PC-3 (cell line): ENCODE results near the gene KCNQ2.

Experiments used
- CTCF ChIP-seq: fragments of 300-600 bp; sonication (generic); conservative IDR thresholded peaks from 2 replicates; pipeline ENCODE4 v1.5.1; 2017; ENCODE audit warnings: antibody characterized with exemption, low read depth, mild to moderate bottlenecking, low read length
- EZH2 ChIP-seq: fragments of 300-600 bp; sonication (generic); IDR thresholded peaks from one replicate; pipeline ENCODE4 v1.6.1; 2017; ENCODE audit warnings: antibody characterized with exemption, mild to moderate bottlenecking, low read length; ENCODE audit not compliant: unreplicated experiment
- EZH2phosphoT487 ChIP-seq: fragments of 300-600 bp; sonication (generic); IDR thresholded peaks from 2 replicates; pipeline ENCODE4 v1.6.1; 2018; ENCODE audit warnings: mild to moderate bottlenecking, antibody characterized with exemption, low read length, borderline replicate concordance

DNA sequence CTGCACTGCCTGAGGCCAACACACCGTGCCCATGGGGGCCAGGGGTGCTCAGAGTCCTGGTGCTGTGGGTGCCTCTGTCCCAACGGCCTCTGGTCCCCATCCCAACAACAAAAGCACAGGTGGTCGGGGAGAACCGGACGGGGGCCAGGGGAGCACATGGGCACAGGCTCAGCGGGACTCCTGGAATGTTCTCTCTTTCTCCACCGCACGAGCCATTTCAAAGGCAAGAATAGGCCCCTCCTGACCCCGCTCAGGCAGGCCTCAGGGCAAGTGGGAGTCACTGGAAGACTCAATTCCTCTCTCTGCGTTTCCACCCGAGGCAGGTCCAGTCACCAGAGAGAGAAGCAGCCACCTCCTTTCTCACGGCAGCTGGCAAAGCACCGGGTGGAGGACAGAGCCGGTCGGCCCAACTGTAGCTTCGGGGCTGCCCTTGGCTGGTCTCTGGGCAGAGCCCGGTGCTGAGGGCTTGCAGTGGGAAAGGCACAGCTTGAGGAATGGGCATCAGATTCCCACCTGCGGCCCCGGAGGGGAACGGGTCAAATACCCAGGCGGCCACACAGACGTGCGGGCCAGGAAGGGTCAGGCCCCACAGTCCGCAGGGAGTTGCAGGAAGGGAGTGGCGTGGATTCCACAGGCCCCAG is 55.2 kb downstream of the KCNQ2 start:
- TF ChIP-seq EZH2phosphoT487 (no peak), CTCF (no peak), EZH2 (no peak)
